Activated CD8-positive, alpha-beta memory T cell treated with anti-CD3 and anti-CD28 coated beads, Interleukin-2, amount 50 U/mL, for 1 hour (primary cell): Measurements from ENCODE around the gene PSMC1.

Experiments
- DNase-seq: peaks from one replicate; pipeline ENCODE4 v3.0.0-alpha.2; 2020; ENCODE audit errors: extremely low read depth

The PSMC1 gene

DNA sequence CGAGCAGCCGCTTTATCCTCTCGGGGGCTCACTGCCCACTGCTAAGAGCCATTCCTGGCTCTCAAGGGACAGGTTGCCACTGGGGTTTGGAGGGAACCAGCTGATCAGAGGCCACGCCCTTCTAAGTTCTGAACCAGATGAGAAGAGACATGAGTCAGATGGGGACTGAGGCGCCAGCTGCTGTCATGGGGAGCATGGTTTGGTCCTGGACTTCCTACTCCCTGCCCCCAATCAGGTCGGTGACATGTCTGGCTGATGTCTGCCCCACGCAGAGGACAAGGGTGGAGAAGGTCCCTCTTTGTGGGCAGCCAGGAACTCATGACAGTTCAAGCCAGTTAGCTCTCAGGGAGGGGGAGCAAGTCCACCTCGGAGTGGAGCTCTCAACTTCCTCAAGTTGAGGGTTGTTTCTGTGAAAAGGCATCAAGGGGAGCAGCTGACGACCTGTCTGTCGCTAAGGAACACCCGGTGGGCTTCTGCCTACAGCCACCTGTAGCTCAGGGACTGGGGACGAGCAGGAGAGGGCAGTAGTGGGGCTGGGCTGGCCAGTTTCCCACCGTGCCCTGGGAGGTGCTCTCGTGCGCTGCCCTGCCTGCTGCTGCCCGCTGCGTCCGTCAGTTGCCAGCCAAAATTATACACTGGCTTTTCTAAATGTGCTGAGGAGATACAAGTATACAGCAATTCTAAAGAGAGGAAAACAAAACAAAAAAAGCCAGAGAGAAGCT, 20.5 kb downstream of the PSMC1 start:
- no peak for DNase-seq

DNA sequence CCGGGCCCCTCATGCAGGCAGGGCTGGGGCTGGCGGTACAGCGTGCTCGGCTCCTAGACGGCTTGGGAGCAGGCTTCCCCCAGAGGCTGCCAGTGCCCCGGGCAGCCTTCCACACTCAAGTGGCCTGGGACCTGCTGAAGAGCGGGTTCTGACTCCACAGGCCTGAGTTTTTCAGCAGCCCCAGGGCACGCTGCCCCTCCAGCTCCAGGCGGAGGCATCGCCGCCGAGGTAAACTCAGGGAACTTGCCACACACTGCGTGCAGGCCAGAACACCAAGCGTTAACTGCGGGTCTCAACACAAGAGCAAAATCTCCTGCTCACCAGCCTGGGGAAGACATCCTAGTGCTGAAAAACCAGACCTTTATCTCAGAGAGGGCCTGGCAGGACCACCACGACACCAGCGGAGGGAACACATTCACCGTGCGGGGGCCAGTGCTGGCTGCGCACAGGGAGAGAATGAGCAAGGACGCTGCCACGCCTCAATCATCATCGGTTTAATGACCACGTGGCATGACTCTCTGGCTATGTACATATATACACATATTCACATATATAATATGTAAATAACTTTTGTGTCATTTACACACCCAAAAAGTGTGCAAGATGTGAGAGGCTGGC, 21.3 kb downstream of the PSMC1 start:
- no peak for DNase-seq

DNA sequence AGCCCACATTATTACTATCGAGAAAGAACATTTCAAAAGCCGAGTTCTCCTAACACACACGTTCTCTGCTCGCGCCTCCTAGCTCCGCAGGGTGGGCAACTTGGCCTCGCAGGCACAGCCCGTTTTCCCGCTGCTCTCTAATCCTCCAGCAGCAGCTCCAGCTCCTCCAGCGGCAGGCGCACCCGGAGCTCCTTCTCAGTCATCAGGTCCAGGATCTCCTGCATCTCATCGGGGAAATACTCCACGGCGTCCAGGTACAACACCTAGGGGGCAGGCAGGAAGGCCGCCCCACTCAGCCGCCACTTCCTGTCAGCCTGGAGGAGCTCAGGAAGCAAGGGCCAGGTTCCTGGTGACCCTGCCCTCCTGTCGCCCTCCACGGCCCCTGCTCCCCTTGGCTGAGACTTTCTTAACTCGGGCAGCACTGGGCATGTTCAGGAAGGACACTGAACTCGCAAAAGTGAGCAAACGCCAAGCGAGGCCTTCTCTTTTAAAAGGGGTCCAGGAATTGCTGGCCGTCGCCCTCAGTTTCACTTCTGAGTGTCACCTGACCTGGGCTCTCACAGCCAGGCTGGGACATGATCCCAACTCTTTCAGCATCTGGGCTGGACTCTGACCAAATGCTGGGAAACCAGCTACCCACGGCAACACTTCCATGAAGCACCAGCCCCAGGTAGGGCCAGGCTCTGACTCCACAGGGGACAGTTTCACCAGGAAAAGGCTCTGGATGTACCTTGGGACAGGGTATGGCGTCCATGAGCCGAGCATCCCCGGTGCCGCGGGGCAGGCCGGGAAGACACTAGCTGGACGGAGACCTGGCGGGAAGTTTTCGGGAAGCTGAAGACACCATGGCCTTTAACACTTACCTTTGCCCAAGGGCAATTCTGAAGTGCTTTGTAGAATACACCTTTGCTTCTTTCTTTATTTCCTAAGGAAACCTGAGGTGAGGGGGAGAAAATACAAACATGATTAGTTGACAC, 22.1 kb downstream of the PSMC1 start:
- DNase-seq = no peak

DNA sequence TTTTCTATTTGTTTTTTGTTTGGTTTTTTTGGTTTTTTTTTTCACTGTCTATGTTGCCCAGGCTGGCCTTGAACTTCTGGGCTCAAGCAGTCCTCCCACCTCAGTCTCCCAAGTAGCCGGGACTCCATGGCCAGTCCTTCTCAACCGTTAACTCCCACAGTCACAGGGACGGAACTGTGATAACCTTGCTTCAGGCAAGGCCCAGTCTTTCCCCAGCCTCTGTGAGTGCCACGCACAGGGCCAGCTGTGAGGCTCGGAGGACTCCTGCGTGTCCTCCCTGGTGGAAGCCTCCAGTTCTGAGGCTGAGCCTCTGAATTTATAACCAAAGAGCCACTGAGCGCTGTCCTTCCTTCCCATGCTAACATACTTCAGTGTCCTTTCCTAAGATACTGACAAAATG, 23.7 kb downstream of the PSMC1 start:
- DNase-seq = no peak

DNA sequence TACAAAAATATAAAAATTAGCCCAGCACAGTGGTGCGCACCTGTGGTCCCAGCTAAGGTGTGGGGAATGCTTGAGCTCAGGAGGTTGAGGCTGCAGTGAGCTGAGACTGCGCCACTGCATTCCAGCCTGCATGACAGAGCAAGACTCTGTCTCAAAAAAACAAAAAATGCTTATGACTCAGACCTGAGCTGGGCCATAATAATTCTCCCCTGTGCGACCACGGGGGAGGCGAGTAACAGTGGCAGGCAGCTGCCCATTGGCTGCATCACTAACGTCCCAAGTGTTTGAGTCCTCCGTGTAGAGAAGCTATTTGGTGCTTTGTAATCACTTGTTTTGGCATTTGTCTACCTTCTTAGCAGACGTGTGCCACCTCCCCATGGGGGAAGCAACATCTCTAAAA, 24.9 kb downstream of the PSMC1 start:
- DNase-seq = no peak

DNA sequence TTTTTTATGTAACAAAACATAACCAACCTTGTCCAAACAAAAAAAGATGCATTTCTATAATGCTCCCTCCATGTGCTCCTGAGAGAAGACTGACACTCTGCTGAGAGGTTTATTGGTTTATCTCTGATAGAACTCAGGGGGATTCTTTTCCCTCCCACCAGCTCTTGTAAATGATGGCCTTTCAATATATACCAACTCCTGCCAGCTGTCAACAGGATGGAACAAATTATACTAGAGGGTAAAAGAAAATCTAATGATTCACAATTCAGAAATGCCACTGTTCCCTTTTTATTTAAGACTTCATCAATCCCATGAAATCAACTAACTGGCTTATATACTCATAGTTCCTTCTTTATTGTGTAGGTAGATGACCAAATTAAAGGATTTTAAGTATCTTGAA, 25.4 kb downstream of the PSMC1 start:
- DNase-seq = no peak

DNA sequence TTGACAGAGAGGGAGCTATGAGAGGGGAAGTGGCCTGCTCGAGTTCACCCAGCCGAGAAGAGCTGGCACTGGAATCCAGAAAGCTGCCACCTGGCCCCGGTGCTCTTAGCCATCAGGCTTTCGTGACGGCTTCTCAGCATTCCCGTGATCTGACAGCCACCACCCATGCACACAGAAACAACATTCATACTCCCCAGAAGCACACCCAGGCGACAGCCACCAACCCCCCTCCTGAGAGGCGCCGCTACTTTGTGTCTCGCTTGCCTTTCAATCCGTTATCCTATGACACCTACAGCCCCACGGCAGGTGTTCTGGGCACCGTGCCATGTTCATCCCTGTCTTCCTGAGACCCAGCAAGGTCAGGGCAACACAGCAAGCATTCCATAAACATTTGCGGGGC, 31.4 kb downstream of the PSMC1 start:
- no peak for DNase-seq

DNA sequence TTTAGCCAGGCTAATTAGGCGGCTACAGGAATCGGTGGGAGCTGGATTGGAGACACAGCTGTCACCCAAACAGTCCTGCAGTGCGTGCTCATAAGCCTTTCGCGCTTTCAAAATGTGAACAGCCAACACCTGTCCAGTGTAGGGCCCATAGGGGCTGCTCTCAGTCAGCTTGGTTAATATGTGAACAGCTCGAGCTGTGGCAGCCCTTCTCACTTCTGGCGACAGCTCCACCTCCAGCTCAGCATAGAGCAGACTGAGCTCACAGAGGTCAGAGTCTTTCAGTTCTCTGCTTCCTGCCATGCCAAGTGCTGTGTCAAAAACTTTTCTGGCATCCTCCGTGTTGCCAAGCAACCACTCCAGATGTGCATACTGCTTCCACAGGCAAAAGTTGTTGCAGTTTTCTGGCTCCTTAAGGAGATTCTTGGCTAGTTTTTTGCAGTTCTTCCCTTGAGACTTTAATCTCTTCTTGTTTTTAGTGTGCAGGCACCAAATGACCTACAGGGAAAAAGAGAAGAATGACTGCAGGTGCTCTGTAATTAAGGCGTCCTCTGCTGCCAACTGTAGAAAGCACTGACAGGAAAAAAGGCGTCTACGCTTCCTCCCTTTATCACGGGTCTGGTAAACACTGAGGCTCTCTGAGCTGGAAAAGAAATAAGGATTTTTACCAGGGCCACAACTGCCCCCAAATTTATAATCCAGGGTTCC, 32.5 kb downstream of the PSMC1 start:
- DNase-seq = no peak

DNA sequence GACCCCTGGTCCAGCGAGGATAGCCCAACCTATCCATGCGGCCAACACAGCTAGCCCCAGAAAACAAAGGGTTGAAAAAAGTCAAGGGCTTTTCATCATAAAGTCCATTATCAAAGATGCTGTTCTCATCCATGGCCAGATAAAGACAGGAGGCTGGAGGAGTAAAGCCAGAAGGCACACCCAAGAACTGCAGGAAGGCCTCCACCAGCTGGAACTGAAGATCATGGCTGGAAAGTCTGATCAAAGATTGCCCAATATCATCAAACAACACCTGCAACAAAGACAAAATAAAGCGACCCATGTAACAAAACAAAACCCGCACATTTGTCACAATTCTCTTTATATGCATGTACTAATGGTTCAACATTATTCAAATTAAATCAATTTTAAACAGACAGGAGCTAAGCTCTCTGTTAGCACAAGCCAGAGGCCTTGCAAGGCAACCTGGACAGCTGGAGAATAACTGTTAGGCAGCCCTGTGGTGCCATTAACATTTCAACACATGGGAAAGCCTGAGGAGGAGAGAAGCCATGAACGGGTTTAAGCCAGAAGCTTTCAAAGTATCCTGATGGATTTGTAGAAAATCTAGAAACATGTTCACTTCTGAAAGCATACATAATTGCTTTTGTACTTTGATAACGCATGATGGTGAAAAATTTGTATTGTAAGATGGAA, 34.1 kb downstream of the PSMC1 start:
- no peak for DNase-seq

DNA sequence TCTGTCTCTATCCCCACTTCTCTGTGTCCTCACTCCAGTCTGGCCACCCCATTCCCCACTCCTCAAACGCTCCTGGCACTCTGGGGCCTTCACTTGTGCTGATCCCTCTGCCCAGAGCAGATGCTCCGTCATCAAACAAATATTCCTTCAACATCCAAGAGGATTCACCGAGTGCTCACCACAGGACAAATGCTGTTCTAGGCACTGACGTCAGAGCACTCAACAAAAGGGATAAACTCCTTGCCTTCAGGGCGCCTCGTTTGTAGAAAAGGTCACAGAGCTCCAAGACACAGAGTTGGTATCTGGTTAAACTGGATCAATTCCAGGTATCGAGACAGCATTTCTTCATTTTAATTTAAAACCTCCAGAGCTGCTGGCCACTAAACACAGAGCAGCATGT, 35.3 kb downstream of the PSMC1 start:
- DNase-seq = no peak

DNA sequence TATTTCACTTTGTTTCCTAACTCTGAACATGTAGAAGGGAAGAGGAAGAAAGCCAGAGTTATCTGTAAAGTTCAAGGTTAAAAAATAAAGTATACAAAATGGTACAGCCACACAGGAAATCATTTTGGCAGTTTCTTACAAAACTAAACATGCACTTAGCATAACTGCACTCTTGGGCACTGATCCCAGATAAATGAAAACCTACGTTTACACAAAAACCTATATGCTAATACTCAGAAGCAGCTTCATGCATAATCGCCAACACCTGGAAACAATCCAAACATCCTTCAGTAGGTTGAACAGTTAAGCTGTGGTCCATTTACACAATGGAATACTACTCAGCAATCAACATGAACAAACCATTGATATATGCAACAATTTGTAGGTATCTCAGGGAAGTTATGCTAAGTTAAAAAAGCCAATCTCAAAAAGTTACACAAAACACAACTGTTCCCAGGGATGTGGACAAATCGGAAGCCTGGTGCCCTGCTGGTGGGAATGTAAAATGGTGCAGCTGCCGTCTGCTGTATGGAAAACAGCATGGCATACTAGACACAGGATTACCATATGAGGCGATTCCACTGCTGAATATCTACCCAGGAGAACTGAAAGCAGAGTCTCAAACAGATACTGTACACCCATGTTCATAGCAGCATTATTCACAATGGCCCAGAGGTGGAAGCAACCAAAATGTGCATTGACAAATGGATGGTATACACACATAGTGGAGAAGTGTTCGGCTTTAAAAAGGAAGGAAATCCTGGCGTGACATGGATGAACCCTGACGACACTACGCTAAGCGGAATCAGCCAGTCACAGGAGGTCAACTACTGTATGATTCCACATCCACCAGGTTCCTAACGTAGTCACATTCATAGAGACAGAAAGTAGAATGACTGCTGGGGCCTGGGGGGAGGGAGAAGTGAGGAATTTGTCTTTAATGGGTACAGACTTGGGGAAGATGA, 37.7 kb downstream of the PSMC1 start:
- no peak for DNase-seq

DNA sequence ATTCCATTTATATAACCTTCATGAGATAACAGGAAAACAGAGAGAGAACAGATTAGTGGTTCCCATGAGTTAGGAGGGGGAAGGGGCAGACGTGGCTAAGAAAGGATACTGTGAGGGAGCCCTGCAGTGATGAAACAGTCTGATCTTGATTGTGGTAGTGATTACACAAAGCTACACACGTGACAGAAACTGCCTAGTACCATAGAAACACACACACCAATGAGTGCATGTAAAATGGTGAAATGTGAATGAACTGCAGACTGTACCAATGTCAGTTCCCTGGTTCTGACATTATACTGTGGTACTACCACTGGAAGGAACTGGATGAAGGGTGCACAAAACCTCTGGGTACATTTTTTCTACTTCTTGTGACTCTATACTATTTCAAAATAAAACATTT, 38.5 kb downstream of the PSMC1 start:
- DNase-seq = no peak

DNA sequence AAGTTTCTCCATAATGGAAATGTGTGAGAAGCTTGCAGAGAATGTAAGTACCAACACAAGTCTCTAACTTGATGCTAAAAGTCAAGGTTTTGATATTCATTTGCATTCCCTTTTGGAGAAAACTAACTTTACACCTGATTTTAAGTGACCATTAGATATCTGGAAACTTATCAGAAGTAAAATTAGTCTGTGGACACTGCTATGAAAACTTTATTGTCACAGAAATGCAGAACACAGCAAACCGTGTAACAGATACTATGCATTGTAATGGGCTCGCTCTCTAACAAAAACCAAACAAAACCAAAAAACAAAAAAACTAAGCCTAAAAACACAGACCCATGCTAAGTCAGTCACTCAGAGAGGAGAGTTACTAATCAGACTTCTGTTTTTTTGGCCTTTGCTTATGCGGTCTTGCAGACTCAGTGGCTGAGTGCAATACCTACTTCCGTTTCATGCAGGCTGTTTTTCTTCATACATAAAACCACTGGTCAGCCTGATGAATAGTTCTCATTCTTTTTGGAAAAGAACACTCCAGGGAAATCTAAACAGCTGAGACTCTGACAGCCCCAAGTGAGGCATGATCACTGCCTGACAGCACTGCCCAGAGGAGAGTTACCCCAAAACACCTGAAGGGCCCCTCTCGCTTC, 39.6 kb downstream of the PSMC1 start:
- no peak for DNase-seq

DNA sequence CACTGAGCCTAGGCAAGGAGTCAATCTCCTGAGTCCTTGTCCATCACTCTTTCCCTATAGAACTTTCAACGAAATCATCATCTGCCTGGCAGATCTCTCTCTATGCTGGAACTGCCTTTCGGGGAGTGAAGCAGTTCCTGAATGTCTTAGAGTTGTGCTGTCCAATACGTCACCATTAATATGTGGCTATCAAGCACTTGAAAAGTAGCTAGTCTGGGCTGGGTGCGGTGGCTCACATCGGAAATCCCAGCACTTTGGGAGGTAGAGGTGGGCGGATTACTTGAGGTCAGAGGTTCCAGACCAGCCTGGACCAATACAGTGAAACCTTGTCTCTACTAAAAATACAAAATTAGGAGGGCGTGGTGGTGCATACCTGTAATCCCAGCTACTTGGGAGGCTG, 40.3 kb downstream of the PSMC1 start:
- DNase-seq = no peak

DNA sequence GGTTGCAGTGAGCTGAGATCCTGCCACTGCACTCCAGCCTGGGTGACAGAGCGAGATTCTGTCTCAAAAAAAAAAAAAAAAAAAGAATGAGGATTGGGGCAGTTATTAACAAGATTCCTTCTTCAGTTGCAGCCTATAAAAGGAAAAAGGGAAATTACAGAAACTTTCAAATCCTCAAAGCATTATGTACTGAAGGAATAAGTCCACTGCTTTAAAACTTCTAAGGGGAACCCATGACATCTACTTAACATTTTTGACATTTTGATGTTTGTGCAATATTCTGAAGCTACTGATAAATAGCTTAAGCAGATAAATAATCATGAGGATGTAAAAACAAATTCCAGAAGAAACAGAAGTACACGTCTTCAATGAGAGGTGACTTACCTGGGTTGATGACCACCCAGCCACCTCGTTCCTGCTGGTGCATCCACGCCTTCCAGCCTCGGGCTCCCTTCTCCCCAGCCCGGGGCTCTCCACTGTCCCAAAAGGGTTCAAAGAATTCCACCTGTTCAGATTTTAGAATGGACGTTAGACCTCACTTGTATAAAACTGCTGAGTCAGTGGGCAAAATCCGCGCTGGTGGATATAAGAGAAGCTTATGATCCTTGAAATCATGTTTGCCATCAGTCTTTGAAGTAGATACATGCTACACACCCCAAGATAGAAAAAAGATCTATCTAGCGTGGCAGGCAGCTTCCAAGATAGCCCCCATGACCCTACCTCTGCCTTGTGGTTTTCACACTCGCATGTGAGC, 41.7 kb downstream of the PSMC1 start:
- no peak for DNase-seq

DNA sequence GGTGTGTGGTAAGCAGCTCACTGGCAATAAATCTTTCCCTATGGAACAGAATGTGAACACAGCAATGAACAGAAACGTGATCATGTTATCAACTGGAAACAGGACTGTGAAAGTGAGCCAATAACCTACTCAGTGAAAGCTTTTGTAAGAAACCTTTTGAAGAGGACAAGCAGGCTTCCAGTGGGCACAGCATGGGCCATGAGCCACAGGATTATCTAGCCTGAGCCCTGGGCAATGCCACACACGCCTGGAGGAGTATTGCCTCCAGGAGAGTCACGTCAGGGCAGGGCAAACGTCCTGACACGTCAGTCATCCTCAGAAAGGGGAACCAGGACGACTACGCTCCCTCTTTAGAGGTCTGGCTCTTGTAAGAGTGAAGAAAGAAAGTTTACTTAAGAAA, 43.1 kb downstream of the PSMC1 start:
- DNase-seq = no peak

DNA sequence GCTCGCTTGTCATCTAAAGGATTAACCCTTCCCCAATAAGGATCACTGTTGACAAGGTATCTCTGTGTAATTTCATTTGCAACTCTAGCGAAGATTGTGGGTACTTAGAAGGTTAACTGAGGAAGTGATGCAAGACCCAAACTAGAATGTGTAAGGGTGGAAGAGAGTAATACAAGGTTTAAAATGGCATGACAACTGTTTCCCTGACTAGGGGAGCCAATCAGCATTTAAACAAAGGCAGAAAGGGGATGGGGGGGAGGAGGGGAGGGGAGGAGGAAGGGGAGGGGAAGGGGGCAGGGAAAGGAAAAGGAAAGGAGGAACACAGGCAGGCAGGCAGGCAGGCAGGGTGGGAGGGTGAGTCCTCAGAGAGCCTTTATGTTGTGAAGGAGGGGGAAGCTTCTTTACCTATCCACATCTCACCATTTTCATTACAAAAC, 44.3 kb downstream of the PSMC1 start:
- DNase-seq = no peak

DNA sequence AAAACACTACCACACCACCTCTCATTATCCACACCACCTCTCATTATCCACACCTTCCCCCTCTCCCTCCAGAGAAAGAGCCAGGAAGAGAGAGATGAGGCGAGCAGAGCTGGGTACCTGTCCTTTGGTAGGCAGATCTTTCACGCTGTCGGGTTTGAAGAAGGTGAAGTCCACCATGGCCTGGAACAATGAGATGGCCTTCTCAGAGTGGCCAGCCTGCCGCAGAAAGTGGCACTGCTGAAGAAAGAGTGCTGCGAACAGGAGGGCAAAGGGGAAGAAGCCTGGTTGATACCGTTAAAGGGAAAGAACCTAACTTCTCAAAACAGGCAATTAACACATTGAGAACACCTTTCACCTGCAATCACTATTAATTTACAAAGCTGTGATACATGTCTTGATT, 44.8 kb downstream of the PSMC1 start:
- DNase-seq = no peak

DNA sequence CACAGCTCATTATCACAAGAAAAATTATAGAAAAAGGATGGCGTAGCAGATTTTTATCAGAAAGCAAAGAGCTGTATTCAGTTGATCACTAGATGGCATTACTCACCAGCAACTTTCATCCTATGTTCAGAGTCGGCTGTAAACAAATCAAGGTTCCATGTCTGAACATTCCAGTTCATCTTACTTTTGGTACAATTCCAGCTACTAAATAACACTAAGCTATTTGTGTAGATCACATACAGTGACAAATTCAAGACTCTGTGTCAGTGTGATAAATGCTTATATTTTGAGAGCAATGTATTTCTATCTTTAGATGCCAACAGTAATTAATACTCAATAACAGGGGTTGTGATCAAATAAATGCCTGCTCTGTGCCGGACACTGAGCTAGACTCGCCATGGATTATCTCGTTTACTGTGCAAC, 45.3 kb downstream of the PSMC1 start:
- no peak for DNase-seq
